HPDE6-E6E7 (cell line): ENCODE data around the gene MBD3L2.
"Not testable (repeated sequence)": the region's sequence is repeated elsewhere in the genome, so short reads cannot be mapped to it uniquely, and the experiment has no call there.

ENCODE experiments used
- DNase-seq: peaks from one replicate; pipeline ENCODE4 v3.0.0; 2011; ENCODE audit warnings: missing footprints; ENCODE audit errors: extremely low spot score

MBD3L2 gene

DNA sequence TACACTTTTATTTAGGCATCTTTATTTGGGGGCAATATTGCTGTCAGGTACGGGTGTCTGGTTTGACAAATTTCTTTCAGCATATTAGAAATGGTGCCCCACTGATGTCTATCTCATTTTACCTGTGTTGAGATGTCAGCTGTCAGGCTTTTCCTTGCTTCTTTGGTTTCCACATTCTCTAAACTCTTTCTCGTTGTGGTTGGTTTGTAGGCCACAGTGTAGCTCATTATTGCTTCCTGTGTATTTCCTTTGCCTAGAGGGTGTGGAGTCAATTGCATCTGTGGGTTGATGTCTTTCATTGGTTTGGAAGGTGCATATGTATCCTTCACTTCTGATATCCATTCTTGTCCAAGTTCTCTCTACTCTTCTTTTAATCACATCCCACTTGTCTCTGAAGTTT lies 10.9 kb downstream of the MBD3L2 start:
- not testable (repeated sequence) for DNase-seq

DNA sequence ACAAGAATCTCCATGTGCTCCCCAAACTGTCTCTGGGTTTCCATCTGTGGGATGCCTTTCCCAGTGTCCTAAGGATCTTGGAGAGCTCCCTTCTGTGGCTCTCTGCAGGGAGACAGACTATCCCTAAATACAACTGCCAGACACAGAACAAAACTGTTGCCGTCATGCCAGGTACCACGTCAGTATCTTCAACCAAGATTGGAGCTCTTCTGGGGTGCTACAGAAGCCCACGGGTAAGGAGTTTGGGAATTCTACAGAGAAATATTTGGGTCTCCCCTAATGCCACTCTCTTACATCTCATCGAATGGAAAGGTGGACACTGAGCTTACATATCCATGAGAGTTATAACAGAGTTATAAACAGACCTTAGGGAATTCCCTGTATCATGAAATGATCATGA lies 14.2 kb downstream of the MBD3L2 start:
- no peak for DNase-seq

DNA sequence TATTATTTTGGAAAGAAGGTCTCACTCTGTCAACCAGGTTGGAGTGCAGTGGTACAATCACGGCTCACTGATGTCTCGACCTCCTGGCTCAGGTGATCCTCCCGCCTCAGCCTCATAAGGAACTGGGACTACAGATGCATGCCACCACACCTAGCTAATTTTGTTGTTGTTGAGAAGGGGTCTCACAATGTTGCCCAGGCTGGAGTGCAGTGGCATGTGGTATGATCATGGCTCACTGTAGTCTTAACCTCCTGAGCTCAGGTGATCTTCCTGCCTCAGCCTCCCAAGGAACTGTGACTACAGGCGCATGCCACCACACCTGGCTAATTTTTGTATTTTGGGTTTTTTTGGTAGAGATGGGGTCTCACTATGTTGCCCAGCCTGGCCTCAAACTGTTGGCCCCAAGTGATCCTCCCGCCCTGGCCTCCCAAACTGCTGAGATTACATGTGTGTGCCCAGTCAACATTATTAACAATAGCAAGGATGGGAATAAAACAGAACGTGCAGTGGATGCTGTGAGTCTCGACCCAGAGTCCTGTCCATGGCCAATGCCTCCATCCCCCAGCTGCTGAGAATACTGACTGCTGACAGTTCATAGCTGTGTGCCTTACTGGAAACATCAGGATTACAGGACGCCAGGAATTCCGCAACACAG lies 14.8 kb downstream of the MBD3L2 start:
- DNase-seq = no peak

DNA sequence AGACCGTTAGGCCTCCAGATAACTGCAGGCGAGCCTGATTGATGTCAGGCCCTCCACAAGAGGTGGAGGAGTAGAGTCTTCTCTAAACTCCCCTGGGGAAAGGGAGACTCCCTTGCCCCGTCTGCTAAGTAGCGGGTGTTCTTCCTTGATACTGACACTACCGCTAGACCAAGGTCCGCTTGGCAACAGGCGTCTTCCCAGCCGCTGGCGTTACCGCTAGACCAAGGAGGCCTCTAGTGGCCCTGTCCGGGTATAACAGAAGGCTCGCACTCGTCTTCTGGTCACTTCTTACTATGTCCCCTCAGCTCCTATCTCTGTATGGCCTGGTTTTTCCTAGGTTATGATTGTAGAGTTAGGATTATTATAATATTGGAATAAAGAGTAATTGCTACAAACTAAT lies 18.0 kb downstream of the MBD3L2 start:
- DNase-seq = not testable (repeated sequence)

DNA sequence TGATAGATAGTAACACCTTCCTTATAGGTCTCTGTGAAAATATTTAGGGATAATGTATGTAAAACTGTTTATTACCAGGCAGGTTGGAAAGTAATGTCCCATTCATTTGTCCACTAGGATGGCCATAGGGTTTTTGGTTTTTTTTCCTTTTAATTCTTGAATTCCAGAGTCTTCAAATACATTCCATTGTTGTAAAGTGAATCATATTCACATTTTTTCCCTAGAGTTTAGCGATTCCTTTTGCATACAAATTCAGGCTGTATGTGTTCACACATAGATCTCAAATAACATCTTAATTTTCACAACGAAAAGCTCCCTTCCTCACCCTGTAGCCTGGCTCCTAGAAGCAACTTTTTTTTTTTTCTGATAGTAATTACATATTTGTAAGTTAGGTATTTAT lies 18.6 kb downstream of the MBD3L2 start:
- no peak for DNase-seq

DNA sequence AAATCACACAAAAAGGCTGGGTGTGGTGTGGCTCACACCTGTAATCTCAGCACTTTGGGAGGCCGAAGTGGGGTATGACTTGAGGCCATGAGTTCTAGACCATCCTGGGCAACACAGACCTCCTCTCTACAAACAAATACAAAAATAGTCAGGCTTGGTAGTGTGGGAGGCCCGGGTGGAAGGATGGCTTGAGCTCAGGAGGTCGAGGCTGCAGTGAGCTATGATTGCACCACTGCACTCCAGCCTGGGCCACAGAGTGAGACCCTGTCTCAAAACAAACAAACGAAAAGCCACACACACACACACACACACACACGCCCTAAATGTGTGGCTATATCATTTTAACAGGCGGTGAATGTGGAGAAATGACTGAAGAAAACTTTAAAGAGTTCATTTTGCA lies 19.5 kb downstream of the MBD3L2 start:
- DNase-seq = no peak

DNA sequence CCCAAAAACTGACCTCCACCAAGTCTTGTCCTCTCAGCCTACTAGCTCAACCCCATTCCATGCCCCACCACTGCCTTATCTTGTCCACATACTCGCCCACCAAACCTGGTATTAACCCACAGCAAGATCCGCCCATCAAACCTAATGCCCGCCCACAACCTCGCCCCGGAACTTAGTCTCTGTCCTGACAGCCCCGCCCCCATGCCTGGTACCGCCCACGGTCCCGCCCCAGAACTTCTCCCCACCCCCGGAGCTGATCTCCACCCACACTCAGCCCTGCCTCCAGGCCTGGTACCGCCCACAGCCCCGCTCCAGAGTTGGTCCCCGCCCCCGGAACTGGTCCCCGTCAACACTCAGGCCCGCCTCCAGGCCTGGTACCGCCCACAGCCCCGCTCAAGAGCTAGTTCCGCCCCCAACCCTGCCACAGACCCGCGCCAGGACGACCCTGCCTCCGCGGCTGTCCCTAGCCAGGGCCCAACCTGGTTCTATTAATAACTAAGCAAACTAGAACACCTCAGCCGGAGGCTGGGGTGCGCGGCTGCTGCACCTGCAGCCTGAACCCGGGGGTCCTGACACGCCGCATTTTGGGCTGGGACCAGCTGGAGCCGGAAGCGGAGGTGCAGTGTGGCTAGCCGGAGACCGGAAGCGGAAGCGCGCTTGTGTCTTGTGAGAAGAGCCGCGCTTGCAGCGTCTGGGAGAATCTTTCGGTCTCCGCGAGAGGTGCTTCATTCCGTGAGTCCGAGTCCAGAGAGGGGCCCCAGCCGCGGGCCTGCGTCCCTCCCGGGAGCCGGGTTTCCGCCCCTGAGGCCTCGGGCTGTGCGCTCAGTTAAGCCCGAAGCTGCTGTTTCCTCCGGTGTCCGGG lies 20.2 kb downstream of the MBD3L2 start, which contains the start of gene ZNF557:
Gene ZNF557 (plus strand): TSS at position 662 of the 862 bp plus-strand sequence. CDS start 5,372 bp downstream, outside the sequence.
- peak; percentile 79 for DNase-seq

DNA sequence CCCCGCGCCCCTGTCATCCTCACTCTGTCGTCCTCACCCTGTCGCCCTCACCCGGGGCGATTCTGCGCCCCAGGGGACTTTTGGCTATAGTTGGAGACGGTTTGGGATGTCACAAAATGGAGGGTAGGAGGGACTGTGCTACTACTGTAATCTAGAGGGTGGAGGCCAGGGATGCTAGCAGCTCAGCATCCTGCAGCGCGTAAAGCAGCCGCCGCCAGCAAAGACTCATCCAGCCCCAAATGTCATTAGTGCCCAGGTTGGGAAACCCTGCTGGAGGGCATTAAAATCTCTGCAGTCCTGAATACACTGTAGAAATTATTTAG lies 20.7 kb downstream of the MBD3L2 start:
- no peak for DNase-seq

DNA sequence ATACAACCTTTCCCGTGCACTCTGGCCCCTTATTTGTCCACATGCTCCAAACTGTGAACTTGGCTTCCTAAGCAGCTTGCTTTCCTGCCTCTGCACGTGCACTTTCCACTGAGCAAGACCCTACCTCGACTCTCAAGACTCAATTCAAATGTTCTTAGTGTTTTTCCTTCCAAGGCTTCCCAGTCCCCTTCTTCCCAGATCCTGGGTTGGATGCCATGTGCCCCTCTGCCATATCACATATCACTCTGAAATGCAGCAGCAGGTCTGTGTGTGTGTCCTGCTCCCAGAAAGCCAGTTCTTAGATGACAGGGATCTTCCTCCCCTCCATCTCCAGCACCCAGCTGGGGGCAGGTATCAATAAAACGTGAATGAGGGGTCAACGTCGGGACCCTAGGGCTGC lies 23.4 kb downstream of the MBD3L2 start:
- no peak for DNase-seq

DNA sequence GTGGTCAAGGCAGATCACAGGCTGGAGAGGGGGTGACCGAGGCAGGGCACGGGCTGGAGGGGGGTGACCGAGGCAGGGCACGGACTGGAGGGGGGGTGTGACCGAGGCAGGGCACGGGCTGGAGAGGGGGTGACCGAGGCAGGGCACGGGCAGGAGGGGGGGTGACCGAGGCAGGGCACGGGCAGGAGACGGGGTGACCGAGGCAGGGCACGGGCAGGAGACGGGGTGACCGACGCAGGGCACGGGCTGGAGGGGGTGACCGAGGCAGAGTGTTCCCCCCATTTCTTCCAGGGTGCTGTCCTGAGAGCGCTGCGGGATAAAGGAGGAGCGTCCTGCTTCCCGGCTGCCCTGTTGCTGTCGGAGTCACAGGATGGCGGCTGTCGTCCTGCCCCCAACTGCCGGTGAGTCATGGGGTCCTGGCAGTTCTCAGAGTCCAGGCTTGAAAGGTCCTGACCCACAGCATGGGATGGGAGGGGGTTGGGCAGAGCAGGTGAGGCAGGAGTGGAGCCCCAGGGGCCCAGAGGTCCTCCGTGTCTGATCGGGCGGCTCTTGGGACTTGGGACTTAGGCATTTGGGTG lies 25.7 kb downstream of the MBD3L2 start:
- DNase-seq = no peak

DNA sequence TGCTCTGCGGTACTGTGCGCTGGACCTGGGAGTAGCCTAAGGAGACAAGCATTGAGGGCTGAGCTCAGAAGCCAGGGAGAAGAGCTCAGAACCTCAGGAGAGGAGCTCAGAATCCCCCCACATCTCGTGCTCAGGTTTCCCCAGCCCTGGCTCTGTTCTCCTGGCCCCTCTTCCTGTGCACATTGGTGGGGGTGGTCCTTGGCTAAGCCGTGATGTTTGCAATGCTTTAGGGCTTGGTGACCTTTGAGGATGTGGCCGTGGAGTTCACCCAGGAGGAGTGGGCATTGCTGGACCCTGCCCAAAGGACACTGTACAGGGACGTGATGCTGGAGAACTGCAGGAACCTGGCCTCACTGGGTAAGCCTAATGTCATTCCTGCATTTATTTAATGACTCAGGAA lies 27.0 kb downstream of the MBD3L2 start:
- no peak for DNase-seq

DNA sequence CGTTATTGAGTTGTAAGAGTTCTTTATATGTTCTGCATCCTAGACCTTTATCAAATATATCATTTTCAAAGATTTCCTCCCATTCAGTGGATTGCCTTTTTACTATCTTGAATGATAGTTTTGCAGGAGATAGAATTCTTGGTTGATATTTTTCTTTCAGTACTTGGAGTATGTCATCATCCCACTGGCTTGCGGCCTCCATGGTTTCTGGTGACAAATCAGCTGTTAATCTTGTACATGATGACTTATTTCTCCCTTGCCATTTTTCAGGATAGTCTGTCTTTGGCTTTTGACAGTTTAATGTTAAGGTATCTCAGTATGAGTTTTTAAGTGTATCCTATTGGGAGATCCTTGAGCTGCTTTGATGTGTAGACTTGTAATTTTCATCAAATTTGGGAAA lies 28.9 kb downstream of the MBD3L2 start:
- DNase-seq = no peak

DNA sequence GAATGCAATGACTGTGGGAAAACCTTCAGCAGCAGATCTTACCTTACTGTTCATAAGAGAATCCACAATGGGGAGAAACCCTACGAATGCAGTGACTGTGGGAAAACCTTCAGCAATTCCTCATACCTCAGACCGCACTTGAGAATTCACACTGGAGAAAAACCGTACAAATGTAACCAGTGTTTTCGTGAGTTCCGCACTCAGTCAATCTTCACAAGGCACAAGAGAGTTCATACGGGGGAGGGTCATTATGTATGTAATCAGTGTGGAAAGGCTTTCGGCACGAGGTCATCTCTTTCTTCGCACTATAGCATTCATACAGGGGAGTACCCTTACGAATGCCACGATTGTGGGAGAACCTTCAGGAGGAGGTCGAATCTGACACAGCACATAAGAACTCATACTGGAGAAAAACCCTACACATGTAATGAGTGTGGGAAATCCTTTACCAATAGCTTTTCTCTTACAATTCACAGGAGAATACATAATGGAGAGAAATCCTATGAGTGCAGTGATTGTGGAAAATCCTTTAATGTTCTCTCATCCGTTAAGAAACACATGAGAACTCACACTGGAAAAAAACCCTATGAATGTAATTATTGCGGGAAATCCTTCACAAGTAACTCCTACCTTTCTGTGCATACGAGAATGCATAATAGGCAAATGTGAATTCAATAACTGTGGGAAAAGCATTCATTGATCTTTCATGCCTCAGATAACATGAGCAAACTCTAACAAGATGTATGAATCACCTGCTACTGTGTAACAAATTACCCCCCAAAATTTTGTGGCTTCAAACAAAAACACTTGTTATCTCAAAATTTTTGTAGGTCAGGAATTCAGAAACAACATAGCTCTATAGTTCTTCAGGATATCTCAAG lies 34.2 kb downstream of the MBD3L2 start:
- no peak for DNase-seq

DNA sequence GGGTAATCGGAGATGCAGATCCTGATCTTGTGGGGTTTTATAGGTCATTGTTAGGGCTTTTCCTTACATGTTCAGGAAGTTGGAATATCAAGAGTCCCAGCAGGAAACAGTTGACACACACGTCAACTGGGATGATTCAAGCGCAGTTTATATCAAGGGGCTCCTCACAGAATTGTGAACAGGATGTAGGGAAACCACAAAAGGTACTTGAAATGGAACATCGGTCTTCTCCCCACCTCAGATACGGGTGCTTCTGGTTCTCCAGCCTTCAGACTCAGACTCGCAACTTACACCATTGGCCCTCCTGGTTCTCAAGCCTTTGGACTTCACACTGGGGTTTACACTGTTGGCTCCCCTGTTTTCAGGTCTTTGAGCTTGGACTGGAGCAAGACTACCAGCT lies 39.9 kb downstream of the MBD3L2 start:
- DNase-seq = no peak

DNA sequence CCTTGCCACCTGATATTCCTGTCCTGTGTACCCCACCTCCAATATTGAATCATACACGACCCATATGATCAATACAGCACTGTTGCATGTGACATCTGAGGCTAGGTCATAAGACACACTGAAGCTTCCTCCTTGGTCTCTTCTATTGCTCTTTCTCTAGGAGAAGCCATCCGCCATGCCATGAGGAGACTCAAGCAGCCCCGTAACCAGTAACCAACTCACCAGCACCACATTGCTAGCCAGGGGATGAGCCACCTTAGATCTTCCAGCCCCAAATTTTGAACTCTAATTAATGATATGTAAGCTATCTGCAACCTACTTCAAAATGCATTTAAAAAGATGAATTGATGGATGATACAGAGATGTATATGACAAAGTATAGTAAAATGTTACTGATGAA lies 49.0 kb downstream of the MBD3L2 start:
- no peak for DNase-seq

DNA sequence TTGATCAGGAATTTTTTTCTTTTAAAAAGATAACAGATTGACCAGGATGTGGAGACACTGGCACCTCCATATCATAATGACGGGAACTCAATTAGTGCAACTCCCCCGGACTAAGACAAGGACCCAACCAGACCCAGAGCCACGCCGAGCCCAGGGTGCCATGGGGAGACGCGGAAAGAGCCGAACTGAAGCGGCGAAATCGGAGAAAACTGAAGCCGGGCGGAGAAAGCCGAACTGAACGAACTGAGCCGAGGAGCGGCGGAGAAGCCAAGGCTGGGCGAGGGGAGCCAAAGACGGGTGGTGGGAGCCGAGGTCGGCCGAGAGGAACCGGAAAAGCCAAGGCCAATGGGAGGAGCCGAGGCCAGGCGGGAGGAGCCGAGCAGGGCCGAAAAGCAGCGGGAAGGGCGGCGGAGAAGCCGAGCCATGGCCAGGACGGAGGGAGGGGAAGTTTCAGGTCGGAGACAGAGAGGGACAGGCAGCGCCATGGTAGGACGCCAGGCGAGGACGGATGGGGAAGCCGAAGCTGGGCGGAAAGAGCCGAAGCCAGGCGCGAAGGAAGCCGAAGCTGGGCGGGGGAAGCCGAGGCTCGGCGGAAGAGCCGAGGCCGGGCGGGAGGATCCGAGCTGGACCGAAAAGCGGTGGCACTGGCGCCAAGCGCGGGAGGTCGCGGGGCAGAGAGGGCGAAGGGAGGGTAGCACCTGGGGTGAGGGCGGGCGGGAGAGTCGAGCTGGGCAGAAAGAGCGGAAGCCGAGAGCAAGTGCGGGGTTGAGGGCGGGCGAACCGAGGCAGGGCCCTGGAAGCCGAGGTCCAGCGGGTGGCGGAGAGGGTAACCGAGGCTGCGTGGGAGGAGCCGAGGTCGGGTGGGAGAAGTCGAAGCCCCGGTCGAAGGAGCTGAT lies 49.8 kb downstream of the MBD3L2 start:
- DNase-seq = peak; percentile 80

DNA sequence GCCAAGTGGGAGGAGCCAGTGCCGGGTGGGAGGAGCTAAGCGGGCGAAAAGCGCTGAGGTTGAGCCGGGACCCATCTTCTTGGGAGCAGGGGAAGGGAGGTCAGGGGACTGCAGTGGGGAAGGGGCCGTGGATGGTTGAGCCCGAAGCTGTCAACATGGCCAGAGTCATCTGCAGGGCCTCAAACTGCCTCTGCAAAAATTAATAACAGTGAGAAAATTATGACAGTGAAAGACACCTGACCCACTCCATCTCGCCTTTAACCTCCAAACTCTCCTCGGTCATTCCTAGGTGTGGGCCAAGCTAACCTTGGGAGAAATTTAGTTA lies 50.4 kb downstream of the MBD3L2 start:
- DNase-seq = no peak
